ENCODE data around the gene ZDHHC14. TPM values are rescaled to one million over a fixed set of nuclear protein-coding genes. Genes with fewer than 3 reads are reported as not detected.

Gene ZDHHC14
- total and polyA plus RNA-seq, 8 donors: 3.4 to 25.7 (median 7.4) TPM

- Histone ChIP-seq H3K27me3 (no peaks in the 10 kb centered on the region), H3K9me3 (no peaks in the 10 kb centered on the region), H3K27ac (peak overlapping the region in 4 of 5 donors; percentile 30 to 77 (median 58)), H3K36me3 (no peaks in the 10 kb centered on the region), H3K4me1 (peaks cover 18 to 36% (median 19%) of the 10 kb centered on the region in 4 donors), H3K4me3 (no peak overlapping the region)
- WGBS, 5 donors: 15 to 27% (median 25%) methylated on average over 2 of the region's 2 CpGs
- intact Hi-C loops (cut with DNase I; ENCODE audit: low total_unique reads): no loop called here
- TF ChIP-seq POLR2AphosphoS5 (IDR thresholded peaks at IDR 0.05) (no peak), POLR2A (IDR thresholded peaks at IDR 0.05) (no peak), CTCF (IDR thresholded peaks at IDR 0.05) (no peak), EP300 (IDR thresholded peaks at IDR 0.05) (no peak)
- no peak for DNase-seq
These were observed 155.2 kb downstream of the ZDHHC14 start for GRCh38 chr6:157536223-157536545.

GRCh38 chr6:157537556-157537955, 156.6 kb downstream of the ZDHHC14 start:
- Histone ChIP-seq H3K36me3 (peaks cover 0 to 3% (median under 1%) of the 10 kb centered on the region in 4 donors), H3K4me3 (no peak overlapping the region), H3K9me3 (no peaks in the 10 kb centered on the region), H3K27ac (peak overlapping the region in 1 of 5 donors; percentile 36), H3K4me1 (peaks cover 18 to 36% (median 19%) of the 10 kb centered on the region in 4 donors), H3K27me3 (no peaks in the 10 kb centered on the region)
- intact Hi-C loops (cut with DNase I; ENCODE audit: low total_unique reads): no loop called here
- no peak for DNase-seq
- TF ChIP-seq CTCF (IDR thresholded peaks at IDR 0.05) (no peak), POLR2AphosphoS5 (IDR thresholded peaks at IDR 0.05) (no peak), POLR2A (IDR thresholded peaks at IDR 0.05) (no peak), EP300 (IDR thresholded peaks at IDR 0.05) (no peak)
- 77 to 92% (median 85%) methylated on average over 2 of the region's 2 CpGs for WGBS, 5 donors

GRCh38 chr6:157538168-157538567, 157.2 kb downstream of the ZDHHC14 start:
- TF ChIP-seq POLR2A (IDR thresholded peaks at IDR 0.05) (no peak), EP300 (IDR thresholded peaks at IDR 0.05) (no peak), POLR2AphosphoS5 (IDR thresholded peaks at IDR 0.05) (no peak), CTCF (IDR thresholded peaks at IDR 0.05) (no peak)
- Histone ChIP-seq H3K27ac (peak overlapping the region in 2 of 5 donors; percentile 16 to 36), H3K9me3 (no peaks in the 10 kb centered on the region), H3K4me1 (peaks cover 18 to 36% (median 19%) of the 10 kb centered on the region in 4 donors), H3K36me3 (peaks cover 0 to 8% (median 3%) of the 10 kb centered on the region in 4 donors), H3K27me3 (no peaks in the 10 kb centered on the region), H3K4me3 (no peak overlapping the region)
- intact Hi-C loops (cut with DNase I; ENCODE audit: low total_unique reads): no loop called here
- DNase-seq: no peak
- WGBS, 5 donors: 66 to 85% (median 75%) methylated on average over 5 of the region's 5 CpGs

- 91 to 100% (median 94%) methylated on average over 13 of the region's 13 CpGs for WGBS, 5 donors
- Histone ChIP-seq H3K27me3 (no peaks in the 10 kb centered on the region), H3K4me3 (no peak overlapping the region), H3K36me3 (peaks cover 0 to 12% (median 8%) of the 10 kb centered on the region in 4 donors), H3K4me1 (peaks cover 18 to 36% (median 19%) of the 10 kb centered on the region in 4 donors), H3K9me3 (no peaks in the 10 kb centered on the region), H3K27ac (peak overlapping the region in 2 of 5 donors; percentile 16 to 36)
- no peak for DNase-seq
- no peak for TF ChIP-seq CTCF (IDR thresholded peaks at IDR 0.05)
- no peak for TF ChIP-seq EP300 (IDR thresholded peaks at IDR 0.05)
- no peak for TF ChIP-seq POLR2A (IDR thresholded peaks at IDR 0.05)
- TF ChIP-seq POLR2AphosphoS5 (IDR thresholded peaks at IDR 0.05): no peak
- intact Hi-C loops (cut with DNase I; ENCODE audit: low total_unique reads): no loop called here
These were observed 157.7 kb downstream of the ZDHHC14 start for GRCh38 chr6:157538698-157539097.
